HEK293 (cell line): ENCODE measurements around the gene STXBP4.

Source experiments
- CTCF ChIP-seq: fragments of 450-650 bp; formaldehyde crosslinking; IDR thresholded peaks from 2 replicates; pipeline ENCODE4 v1.5.1; 2016; ENCODE audit warnings: missing biosample characterization, missing genetic modification characterization
- IKZF3 ChIP-seq: fragments of 450-650 bp; IDR thresholded peaks from 2 replicates; pipeline ENCODE4 v1.5.0; 2018; ENCODE audit warnings: missing biosample characterization, mild to moderate bottlenecking, missing genetic modification characterization, moderate library complexity
- TSHZ1 ChIP-seq: fragments of 450-650 bp; formaldehyde crosslinking; IDR thresholded peaks from 2 replicates; pipeline ENCODE4 v1.5.1; 2016; ENCODE audit warnings: missing biosample characterization, missing genetic modification characterization, borderline replicate concordance
- ZNF645 ChIP-seq: fragments of 450-650 bp; formaldehyde crosslinking; IDR thresholded peaks from 2 replicates; pipeline ENCODE4; 2016; ENCODE audit warnings: missing biosample characterization, missing genetic modification characterization

GRCh38 chr17:54980375-54980774, 11.8 kb downstream of the STXBP4 start:
- no peak for TF ChIP-seq ZNF645 (tag by site-specific recombination)
- no peak for TF ChIP-seq IKZF3 (tag by site-specific recombination)
- TF ChIP-seq TSHZ1 (tag by site-specific recombination): no peak
- TF ChIP-seq CTCF (tag by site-specific recombination): no peak
